Suppressor macrophage treated with lipopolysaccharide for 1 hour (primary cell): Measurements from ENCODE around the gene GRIP2.

Experiments used
- DNase-seq, 3 donors: peaks; one replicate each; pipeline ENCODE4 v3.0.0-alpha.2; 2020 to 2022

Gene GRIP2

GRCh38 chr3:14539742-14540491, at the start of gene GRIP2:
TSS of gene GRIP2 (minus strand) at chr3:14540342. CDS start at chr3:14540308, 34 bp downstream.
- no peak for DNase-seq

GRCh38 chr3:14588425-14589112, 48.4 kb upstream of the GRIP2 start:
- no peak for DNase-seq

GRCh38 chr3:14587740-14588360, 47.7 kb upstream of the GRIP2 start:
- no peak for DNase-seq

DNA sequence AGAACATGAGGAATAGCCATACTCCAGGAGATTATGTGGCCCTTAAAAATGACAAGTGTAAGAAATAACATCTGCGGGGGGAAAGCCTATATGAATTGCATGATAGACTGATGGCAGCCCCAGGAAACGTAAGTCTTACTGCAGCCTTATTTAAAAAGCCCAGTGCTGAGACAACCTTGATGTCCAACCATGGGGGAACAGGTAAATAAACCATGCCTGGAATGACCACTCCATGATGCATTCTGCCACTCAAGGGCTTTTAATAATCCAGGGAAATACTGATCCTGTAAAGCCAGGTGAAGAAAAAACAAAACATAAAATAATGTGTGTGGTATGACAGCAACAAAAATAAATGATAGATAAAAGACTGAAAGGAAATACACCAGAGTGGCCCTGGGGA, 46.5 kb upstream of the GRIP2 start:
- no peak for DNase-seq

DNA sequence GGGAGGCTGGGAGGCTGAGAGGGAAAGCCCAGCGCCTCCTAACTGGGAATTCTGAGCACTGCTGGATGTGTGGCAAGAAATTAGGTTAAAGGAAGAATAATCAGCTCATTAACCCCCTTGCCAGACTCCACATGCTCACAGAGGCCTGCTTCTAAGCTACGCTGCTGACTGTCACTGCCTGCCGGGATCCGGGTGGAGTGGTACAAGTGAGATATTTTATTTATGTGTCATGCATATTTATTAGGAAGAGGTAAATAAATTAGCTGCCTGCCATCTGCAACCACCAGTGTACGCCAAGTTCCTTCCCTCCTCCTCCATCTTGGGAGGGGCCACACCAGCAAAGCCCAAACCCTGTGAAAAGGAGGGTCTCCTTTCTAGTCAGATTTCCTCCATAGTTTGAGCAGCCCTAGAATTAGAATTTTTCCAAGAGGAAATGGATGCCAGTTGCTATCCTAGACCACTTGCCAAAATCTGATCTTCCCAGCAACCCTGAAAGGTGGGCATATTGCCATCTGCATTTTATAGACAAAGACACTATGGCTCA, 43.5 kb upstream of the GRIP2 start:
- no peak for DNase-seq

DNA sequence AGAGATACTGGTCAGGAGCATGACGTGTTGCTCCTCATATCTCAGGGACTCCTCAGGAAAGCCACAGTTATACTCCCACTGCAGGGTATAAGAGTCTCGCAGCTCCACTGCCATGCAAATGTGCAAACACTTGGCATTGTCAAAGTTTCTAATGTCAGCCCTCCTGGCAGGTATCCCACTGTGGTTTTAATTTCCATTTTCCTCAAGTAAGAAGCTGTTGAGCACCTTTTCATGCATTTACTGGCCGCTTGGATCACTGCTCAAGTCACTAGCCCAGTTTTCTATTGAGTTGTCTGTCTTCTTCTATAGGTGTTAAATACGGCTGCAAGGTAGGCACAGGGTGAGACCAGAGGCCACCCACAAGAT, 41.9 kb upstream of the GRIP2 start:
- no peak for DNase-seq

- DNase-seq = no peak
Observed at GRCh38 chr3:14581334-14582044, 41.3 kb upstream of the GRIP2 start.

DNA sequence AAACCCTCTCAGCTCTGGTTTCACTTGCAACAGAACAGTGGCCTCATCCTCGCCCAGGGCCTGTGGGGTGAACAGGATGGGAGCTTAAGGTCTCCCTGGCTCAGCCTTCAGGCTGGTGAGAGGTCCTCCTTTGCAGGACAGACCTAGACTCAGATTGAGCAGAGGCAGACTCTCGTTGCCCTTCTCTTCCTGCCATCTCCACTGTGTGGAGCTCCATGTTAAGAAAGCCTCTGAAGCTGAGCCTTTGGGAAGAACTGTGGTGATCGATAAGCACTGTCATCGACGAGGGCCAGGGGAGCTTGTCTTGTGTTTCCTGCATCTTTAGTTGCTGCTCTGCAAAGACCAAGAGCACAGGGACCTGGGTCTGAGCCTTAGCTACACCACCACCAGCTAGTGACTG, 37.8 kb upstream of the GRIP2 start:
- no peak for DNase-seq

- no peak for DNase-seq
Observed at GRCh38 chr3:14576163-14576562, 36.0 kb upstream of the GRIP2 start.

- DNase-seq = no peak
Observed at GRCh38 chr3:14574183-14574582, 34.0 kb upstream of the GRIP2 start.

GRCh38 chr3:14573706-14574105, 33.6 kb upstream of the GRIP2 start:
- DNase-seq = no peak

DNA sequence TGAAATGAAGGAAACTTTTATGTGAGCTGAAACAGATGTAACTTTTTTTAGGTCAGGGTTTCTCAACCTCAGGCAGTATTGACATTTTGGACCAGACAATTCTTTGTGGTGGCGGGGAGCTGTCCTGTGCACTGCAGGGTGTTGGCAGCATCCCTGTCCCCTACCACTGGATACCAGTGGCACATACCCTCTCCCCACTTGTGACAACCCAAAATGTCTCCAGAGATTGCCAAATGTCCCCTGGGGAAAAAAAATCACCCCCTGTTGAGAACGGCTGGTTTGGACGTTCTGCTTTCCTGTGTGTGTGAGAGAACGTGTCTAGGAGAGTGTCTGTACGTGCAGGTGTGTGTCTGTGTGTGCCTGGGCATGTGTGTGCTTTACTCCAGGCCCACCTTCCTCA, 30.7 kb upstream of the GRIP2 start:
- DNase-seq = no peak

DNA sequence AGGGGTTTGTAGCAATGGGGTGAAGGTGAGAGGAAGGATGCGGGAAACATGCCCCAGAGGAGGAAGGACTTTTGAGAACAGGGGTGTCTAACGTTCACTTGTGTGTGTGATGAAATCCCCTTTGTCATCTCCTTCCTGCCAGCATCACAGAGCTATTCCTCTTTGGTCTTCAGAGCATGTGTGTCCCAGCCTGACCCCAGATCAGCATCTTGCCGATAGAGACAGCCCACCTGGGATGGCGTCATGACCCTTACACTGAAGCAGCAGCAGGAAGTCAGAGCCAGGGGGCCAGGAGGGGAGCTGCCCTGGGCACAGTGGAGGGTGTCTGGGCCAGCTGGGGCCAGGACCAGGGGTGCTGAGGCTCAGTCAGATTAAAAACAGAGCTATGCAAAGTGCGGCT, 29.9 kb upstream of the GRIP2 start:
- no peak for DNase-seq

DNA sequence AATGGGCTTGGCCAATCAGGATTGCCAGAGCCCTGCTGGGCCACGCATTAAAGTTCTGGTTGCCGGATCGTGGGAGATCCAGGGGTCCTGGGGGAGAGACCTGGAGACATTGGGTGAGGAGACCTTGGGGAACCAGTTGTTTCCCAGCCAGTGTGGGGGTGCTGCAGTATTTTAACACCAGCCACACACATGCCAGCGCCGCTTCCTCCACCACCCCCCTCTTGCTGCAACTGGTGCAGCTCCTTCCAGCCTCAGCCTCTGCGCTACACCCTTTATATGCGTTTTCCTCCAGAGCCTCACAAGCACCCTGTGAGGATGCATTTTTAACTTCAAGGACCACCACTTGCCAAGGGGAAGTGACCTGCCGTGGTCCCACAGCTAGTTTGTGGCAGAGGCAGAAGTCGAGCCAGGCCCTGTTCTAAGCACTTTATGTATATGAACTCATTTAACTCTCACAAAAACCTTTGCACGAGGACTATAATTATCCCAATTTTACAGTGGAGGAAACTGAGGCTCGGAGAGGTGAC, 29.4 kb upstream of the GRIP2 start:
- no peak for DNase-seq

- DNase-seq = no peak
Observed at GRCh38 chr3:14568269-14568668, 28.1 kb upstream of the GRIP2 start.

GRCh38 chr3:14566812-14567211, 26.7 kb upstream of the GRIP2 start:
- no peak for DNase-seq

- DNase-seq = no peak
Observed at GRCh38 chr3:14565868-14566588, 25.9 kb upstream of the GRIP2 start.

DNA sequence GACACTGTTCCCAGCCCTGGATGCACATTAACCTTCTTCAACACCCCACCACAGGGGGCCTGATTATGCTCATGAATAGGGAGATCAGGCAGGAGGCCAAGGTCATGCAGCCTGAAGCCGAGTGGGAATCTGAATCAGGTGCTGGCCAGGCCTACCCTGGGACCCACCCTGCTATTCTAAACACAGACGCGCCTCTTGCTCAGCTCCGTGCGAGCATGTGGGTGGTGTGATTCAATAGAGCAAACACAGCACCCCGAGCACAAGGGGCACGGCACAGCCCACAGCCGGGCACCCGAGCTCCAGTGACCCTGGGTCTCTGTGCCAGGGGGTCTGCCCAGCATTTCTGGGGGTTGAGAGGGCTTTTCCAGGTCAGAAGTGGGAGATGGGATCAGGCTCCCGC, 24.6 kb upstream of the GRIP2 start:
- DNase-seq = no peak

GRCh38 chr3:14563946-14564539, 23.9 kb upstream of the GRIP2 start:
- DNase-seq = no peak

DNA sequence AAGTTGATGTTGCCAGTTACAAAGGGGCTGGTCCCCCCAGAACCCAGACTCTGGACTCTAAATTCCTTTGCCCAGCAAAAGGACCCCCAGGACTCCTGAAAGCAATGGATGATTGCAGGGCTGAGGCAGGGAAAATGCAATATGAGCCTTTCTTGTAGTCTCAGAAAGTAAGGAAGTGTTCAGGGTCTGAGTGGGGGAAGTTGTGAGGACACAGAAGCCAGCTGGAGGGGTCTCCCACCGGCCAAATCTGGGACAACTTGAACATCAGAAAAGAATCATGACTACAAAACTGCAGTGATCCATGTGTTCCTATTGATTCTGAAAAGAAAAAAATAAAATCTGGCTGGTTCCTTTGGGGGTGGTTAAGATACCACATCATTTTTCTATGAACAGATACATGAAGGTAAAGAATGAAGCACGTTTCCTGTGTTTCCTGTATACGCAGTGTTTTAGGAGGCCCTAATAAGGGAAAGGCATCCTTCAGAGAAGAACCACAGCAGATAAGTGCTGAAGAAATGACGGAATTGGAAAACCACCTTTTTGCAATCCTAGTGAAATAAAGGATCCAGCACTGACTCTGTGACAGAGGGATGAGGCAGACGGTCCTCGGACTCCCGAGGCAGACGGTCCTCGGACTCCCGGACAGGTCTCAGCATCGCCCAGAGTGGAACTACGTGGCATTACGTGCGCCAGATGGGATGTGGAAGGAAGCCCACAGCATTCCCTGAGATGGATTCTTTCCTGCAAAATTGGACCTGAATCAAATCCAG, 22.2 kb upstream of the GRIP2 start:
- no peak for DNase-seq
